NCI-H446 (cell line): ENCODE results near the gene PI16.
"Not testable (repeated sequence)": the region's sequence is repeated elsewhere in the genome, so short reads cannot be mapped to it uniquely, and the experiment has no call there.

Source experiments
- DNase-seq, 2 experiments: peaks; one replicate each; lab custom pipeline; 2025; lab: John Stamatoyannopoulos, UW

PI16 gene

DNA sequence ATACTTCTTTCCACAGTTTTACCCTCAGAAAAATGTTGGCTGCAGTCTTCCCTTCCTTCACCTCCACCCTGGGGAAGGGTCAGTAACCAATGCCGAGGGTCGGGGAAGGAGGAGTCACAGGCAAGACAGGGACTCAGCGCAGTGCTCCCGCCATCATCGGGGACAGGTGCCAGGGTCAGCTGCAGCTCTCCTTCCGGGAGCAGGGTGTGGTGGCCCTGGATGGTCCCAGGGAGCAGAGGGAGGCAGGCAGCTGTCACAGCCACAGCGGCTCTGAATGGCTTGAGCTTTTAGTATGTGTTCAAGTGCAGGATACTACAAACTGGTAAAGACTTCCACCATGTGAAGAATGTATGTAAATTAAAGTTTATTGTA is 26.0 kb upstream of the PI16 start:
- no peak for DNase-seq

DNA sequence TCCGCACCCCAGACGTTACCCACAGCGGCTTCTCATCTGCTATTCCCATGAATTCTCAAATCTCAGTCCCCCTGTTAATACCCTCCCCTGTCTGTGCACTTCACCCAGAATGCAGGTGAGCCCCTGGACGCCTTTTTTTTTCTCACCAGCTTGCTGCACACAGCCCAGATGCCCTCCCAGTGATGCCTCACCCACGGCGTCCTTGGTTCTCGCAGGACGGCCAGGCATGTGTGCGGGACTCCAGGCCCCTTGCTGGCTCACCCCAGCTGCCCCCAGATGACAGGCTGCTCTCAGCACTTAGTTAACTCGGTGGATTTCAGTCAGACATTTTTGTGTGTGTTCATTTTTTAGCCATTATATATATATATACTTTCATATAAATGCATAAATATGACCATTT is 25.4 kb upstream of the PI16 start:
- no peak for DNase-seq

- DNase-seq: no peak
Observed at GRCh38 chr6:36929607-36930006, 24.9 kb upstream of the PI16 start.

DNA sequence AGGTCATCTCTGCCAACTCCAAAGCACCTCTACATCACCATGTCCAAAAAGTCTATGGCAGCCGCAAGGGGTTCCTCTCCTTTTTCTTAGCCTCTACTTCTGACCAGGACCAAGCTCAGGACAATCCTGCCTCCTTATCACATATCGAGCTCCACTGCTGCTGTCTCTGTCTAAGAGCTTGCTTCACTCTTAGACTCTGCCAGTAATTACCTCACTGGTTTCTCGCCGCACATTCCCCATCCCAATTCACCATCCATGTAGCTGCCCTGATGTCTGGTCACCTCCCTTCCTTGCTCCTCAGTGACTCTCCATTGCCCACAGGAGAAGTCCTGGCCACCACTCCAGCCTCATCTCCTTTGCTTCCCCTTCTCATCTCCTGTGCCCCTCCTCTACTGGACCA is 24.1 kb upstream of the PI16 start:
- DNase-seq: no peak

DNA sequence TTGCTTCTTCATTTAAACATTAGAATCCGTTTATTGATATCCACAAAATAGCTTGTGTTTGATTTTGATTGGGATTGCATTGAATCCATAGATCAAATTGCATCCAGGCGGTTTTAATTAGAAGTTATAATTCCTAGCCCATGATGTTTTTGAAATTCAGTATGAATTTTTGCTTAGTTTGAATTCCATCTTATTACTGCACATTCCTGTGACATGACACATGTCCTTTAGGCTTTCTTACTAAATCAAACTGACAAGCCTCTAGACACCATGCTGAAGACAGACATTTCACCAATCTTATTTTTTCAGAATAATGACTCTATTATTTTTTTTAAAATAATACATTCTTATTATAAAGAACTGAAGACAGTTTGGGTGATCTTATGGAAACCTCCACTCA is 21.4 kb upstream of the PI16 start:
- no peak for DNase-seq

GRCh38 chr6:36933519-36933918 is 21.0 kb upstream of the PI16 start:
- no peak for DNase-seq

GRCh38 chr6:36934901-36935300 is 19.6 kb upstream of the PI16 start:
- no peak for DNase-seq

- DNase-seq: no peak
Observed at GRCh38 chr6:36936824-36937223, 17.7 kb upstream of the PI16 start.

DNA sequence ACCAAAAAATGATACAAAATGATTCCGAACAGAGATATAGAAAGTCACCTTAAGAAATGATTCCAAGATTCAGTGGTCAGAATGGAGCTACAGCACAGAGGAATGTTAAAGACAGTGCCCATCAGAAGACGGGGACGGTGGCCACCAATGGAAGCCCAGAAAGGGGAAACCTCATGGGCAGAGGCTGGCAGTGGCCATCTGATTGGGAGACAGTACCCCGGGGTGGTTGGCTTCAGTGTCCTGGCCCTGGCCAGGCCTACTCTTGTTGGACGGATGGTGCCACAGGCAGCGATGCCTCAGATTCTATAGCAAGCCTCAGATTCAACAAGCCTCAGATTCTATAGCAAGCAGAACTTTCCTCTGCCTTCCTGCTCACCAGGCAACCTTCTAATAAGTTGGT is 16.6 kb upstream of the PI16 start:
- DNase-seq: no peak

GRCh38 chr6:36938536-36938935 is 16.0 kb upstream of the PI16 start:
- no peak for DNase-seq

DNA sequence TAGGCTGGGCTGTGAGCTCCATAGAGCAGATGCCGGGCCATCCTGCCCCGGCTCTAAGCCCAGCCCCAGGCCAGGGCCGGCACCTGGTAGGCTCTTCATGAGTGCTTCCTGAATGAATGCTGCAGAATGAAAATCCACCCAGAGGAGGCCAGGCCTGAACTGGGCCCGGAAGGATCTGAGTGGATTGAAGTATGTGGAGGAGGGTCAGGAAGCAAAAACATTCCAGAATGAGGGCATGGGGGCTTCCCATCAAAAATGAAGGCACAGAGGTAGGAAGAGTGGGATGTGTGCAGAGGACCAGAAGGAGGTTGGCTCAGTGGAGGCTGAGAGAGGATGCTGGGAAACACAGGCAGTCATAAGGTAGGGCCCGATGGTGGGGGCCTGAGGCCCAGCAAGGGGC is 15.5 kb upstream of the PI16 start:
- not testable (repeated sequence) for DNase-seq

DNA sequence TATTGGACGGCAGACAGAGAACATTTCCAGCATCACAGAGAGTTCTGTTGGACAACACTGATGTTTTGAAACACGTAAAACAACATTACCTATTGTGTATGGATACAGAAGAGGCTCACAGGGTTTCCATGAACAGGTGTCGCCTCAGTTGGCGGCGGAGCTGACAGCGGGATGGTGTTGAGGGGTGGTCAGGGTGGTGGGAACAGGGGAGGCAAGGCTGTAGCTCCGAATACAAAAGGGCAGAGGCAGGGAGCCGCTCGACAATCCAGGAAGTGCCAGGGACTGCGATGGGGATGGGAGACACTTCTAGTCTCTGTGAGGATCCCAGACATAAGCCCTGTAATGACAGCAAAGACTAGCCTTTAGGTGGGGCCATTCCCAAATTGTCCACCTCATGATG is 14.5 kb upstream of the PI16 start:
- DNase-seq: no peak

GRCh38 chr6:36941561-36941960 is 13.0 kb upstream of the PI16 start:
- DNase-seq: not testable (repeated sequence)

GRCh38 chr6:36942329-36942728 is 12.2 kb upstream of the PI16 start:
- DNase-seq: not testable (repeated sequence)

- DNase-seq: no peak
Observed at GRCh38 chr6:36944650-36945049, 9.9 kb upstream of the PI16 start.

DNA sequence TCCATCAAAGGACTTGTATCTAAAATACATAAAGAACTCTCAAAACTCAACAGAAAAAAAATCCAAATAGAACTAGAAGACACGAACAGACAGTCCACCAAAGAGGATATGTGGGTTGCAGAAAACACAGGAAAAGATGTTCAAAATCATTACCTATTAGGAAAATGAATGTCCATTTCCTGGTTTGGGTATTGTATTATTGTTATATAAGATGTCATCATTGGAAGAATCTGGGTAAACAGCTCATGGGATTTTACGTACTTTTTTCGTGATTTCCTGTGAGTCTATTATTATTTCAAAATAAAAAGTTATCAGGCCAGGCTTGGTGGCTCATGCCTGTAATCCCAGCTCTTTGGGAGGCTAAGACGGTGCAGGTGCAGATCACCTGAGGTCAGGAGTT is 9.2 kb upstream of the PI16 start:
- DNase-seq: no peak

DNA sequence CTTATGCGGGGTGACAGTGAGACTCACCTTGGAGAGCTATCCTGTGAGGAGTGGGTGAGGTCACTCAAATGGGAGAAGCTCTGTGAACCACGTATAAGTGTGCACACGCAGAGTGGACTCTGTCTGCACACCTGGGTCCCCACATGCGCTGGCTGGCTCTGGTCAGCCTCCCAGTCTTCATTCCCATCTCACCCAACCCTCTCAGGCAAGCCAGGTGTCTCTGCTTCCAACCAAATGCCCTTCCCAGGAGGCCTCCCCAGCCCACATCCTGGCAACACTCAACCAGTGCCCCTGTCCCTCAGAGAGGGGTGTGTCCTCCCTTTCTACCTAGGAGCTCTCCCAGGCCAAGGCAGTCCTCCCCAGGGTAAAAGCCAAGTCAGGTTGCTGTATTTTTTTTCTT is 8.0 kb upstream of the PI16 start:
- DNase-seq: no peak

DNA sequence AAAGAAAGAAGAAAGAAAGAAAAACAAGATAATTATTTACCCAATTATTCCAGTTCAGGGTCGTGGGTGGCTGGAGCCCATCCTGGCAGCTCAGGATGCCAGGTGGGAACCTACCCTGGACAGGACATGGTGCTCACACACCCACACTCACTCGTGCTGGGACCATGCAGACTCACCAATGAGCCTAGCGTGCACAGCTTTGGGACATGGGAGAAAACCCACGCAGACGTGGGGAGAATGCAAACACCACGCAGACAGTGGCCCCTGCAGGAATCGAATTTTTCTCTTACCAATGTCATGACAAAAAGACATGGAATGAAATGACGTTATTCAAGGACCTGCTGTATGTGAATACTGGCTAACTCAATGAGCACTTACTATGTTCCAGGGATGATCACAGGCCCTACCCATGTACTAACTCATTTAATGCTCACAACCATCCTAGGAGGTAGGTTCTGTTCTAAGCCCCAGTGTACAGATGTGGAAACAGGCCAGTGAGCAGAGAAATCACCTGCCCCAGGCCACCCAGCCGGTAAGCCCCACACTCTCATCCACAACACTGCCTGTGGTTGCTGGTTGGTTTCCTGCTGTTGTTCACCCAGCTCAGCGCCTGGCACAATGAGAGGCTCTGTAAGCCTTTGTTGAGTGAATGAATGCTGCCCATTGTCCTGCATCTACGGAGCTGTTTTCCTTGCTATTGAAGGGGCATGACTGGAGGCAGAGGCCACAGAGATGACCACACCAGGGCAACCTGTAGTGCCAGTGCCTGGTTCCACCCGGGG is 6.8 kb upstream of the PI16 start:
- no peak for DNase-seq

DNA sequence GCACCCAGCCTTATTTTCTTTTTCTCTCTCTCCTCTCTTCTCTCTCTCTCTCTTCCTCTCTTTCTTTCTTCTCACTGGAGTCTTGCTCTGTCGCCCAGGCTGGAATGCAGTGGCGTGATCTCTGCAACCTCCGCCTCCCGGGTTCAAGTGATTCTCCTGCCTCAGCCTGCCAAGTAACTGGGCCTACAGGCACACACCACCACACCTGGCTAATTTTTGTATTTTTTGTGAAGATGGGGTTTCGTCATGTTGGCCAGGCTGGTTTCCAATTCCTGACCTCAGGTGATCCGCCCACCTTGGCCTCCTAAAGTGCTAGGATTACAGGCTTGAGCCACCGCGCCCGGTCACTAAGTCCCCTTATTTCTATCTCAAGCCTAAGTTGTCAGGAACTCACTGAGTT is 5.5 kb upstream of the PI16 start:
- not testable (repeated sequence) for DNase-seq

DNA sequence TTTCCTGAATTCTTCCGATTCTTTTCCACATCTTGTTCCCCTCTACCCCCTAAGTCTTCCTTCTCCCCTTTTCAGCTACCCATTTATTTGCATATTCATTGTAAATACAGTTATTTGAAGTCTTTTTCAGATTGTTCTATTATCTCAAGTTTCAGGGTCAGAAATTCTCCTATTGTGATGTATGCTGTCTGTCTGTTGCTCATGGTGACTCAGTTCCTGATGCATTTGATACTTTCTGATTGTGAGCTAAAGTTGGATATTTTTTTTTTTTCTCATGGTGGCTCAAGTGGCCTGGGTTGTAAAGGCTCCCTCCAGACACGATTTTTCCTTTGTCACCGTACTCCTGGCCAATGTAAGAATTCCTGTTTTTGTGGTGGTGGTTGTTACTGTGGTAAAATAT is 4.9 kb upstream of the PI16 start:
- no peak for DNase-seq

DNA sequence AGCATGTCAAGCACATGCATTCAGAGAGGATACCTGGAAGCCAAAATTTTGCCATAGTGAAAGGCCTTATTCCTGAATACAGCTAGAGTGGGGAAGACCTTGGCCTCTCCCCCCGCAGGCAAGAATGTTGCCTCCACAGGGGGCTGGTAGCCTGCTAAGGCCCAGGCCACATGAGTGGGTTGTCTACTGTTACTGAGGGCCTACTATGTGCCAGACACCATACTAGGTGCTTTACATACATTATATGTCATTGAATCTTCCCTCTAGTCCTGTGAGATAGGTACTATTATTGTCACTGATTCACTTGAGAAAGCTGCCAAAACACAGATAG is 642 bp upstream of the PI16 start:
- DNase-seq: no peak

- no peak for DNase-seq
Observed at GRCh38 chr6:36955136-36955535, 598 bp downstream of the PI16 start.

GRCh38 chr6:36955671-36956445 is 1.3 kb downstream of the PI16 start:
- no peak for DNase-seq

DNA sequence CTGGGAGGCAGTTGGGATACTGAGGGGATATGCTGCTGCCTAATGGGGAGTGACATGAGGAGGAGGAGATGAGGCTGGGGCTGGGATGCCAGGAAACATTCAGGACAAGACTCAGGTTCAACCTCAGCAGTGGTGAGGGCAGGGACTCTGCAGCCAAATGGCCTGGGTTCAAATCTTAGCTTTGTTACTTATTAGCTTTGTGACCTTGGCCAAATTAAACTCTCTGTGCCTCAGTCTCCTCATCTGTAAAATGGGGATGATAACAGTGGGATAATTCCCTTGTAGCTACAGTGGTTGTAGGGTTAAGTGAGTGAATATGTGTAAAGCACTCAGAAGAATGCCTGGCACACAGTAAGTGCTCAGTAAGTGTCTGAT is 1.9 kb downstream of the PI16 start:
- no peak for DNase-seq
